ENCODE measurements around the gene MELK. TPM values are rescaled to one million over a fixed set of nuclear protein-coding genes. Genes with fewer than 3 reads are reported as not detected.

MELK gene
- total RNA-seq, 4 donors from 2014 or later: 0.42 to 0.67 (median 0.49) TPM

DNA sequence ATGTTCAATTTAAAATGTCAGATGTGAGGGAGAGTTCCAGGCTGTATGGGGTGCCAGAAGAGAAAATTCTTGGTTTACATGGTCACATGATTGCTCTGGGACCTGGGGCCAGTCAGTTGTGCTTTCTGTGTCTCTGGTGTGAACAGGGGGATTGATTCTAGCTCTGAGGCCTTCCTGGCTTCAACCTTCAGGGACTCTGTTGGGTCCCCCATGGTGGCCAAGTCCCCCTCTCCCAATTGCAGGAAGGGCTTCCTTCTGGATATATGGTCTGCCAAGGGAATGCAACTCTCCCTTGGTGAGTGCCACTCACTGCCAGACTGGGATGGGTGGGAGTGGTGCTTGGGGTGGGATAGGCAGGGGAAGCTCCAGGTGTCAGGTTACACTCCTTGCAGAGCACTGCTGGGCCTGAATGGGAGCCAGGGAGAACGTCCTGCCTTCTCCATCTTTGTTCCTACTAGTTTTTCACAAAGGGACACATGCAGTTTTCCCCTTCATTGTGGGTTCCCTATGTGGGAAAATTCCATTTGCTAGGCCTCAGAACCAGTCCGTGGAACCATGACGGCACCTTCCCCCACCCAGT is 153.2 kb downstream of the MELK start:
- Histone ChIP-seq H3K27ac (no peak overlapping the region), H3K4me3 (replicated peaks in 1 of 3) (no peak overlapping the region), H3K27me3 (no peaks in the 10 kb centered on the region), H3K9me3 (no peaks in the 10 kb centered on the region), H3K4me1 (no peaks in the 10 kb centered on the region), H3K36me3 (no peaks in the 10 kb centered on the region)
- intact Hi-C loops (cut with DNase I): no loop called here
- DNase-seq: no peak
- TF ChIP-seq, protein P1, sequence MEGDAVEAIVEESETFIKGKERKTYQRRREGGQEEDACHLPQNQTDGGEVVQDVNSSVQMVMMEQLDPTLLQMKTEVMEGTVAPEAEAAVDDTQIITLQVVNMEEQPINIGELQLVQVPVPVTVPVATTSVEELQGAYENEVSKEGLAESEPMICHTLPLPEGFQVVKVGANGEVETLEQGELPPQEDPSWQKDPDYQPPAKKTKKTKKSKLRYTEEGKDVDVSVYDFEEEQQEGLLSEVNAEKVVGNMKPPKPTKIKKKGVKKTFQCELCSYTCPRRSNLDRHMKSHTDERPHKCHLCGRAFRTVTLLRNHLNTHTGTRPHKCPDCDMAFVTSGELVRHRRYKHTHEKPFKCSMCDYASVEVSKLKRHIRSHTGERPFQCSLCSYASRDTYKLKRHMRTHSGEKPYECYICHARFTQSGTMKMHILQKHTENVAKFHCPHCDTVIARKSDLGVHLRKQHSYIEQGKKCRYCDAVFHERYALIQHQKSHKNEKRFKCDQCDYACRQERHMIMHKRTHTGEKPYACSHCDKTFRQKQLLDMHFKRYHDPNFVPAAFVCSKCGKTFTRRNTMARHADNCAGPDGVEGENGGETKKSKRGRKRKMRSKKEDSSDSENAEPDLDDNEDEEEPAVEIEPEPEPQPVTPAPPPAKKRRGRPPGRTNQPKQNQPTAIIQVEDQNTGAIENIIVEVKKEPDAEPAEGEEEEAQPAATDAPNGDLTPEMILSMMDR (IDR thresholded peaks at IDR 0.05): no peak
- TF ChIP-seq POLR2A (IDR thresholded peaks at IDR 0.05): no peak
- WGBS, 2 donors: 27 to 41% methylated on average over 3 of the region's 3 CpGs

Other genes starting within 250 kb of the MELK start
- 10 to 100 TPM; 36.9 to 61.4 (median 41.9) TPM for gene RNF38, start 172.6 kb upstream of the MELK start, total RNA-seq